ENCODE results near the gene ZGPAT. TPM values are rescaled to one million over a fixed set of nuclear protein-coding genes. Genes with fewer than 3 reads are reported as not detected.

ZGPAT gene
- total RNA-seq, 2 donors from 2014 or later = 32.6 to 41.1 TPM

- peaks cover 17 to 52% of the 10 kb centered on the region in 2 donors for H3K4me1 ChIP-seq (ENCODE audit: control insufficient read depth in 1 of 2, low read depth in 2 of 2)
- DNase-seq (ENCODE audit: low spot score) = no peak
- ATAC-seq (ENCODE audit: insufficient number of reproducible peaks, low FRiP score, low read depth) = no peak
- H3K36me3 ChIP-seq = no peaks in the 10 kb centered on the region
- peak overlapping the region; percentile 30 to 61 for H3K27ac ChIP-seq
- TF ChIP-seq, protein P1, sequence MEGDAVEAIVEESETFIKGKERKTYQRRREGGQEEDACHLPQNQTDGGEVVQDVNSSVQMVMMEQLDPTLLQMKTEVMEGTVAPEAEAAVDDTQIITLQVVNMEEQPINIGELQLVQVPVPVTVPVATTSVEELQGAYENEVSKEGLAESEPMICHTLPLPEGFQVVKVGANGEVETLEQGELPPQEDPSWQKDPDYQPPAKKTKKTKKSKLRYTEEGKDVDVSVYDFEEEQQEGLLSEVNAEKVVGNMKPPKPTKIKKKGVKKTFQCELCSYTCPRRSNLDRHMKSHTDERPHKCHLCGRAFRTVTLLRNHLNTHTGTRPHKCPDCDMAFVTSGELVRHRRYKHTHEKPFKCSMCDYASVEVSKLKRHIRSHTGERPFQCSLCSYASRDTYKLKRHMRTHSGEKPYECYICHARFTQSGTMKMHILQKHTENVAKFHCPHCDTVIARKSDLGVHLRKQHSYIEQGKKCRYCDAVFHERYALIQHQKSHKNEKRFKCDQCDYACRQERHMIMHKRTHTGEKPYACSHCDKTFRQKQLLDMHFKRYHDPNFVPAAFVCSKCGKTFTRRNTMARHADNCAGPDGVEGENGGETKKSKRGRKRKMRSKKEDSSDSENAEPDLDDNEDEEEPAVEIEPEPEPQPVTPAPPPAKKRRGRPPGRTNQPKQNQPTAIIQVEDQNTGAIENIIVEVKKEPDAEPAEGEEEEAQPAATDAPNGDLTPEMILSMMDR (IDR thresholded peaks at IDR 0.05) = no peak
- H3K9me3 ChIP-seq = no peaks in the 10 kb centered on the region
- H3K27me3 ChIP-seq (replicated peaks; ENCODE audit: insufficient read depth) = no peaks in the 10 kb centered on the region
- no peak overlapping the region for H3K4me3 ChIP-seq
These were observed 22.4 kb upstream of the ZGPAT start for GRCh38 chr20:63685269-63686026.

GRCh38 chr20:63686094-63686491 lies 21.7 kb upstream of the ZGPAT start:
- Histone ChIP-seq H3K4me1 (ENCODE audit: control insufficient read depth in 1 of 2, low read depth in 2 of 2) (peaks cover 17 to 49% of the 10 kb centered on the region in 2 donors), H3K9me3 (no peaks in the 10 kb centered on the region), H3K4me3 (no peak overlapping the region), H3K27ac (peak overlapping the region; percentile 30 to 61), H3K36me3 (no peaks in the 10 kb centered on the region), H3K27me3 (replicated peaks; ENCODE audit: insufficient read depth) (no peaks in the 10 kb centered on the region)
- no peak for ATAC-seq (ENCODE audit: insufficient number of reproducible peaks, low FRiP score, low read depth)
- TF ChIP-seq, protein P1 (IDR thresholded peaks at IDR 0.05) = no peak
- DNase-seq (ENCODE audit: low spot score) = no peak

GRCh38 chr20:63686492-63687321 lies 21.1 kb upstream of the ZGPAT start:
- ATAC-seq (ENCODE audit: insufficient number of reproducible peaks, low FRiP score, low read depth) (peak; percentile 7), DNase-seq (ENCODE audit: low spot score) (peak; percentile 55)
- Histone ChIP-seq H3K9me3 (no peaks in the 10 kb centered on the region), H3K4me3 (peak overlapping the region; percentile 3), H3K36me3 (no peaks in the 10 kb centered on the region), H3K27ac (peak overlapping the region; percentile 30 to 61), H3K27me3 (replicated peaks; ENCODE audit: insufficient read depth) (no peaks in the 10 kb centered on the region), H3K4me1 (ENCODE audit: control insufficient read depth in 1 of 2, low read depth in 2 of 2) (peaks cover 13 to 42% of the 10 kb centered on the region in 2 donors)
- TF ChIP-seq, protein P1 (IDR thresholded peaks at IDR 0.05) = no peak

DNA sequence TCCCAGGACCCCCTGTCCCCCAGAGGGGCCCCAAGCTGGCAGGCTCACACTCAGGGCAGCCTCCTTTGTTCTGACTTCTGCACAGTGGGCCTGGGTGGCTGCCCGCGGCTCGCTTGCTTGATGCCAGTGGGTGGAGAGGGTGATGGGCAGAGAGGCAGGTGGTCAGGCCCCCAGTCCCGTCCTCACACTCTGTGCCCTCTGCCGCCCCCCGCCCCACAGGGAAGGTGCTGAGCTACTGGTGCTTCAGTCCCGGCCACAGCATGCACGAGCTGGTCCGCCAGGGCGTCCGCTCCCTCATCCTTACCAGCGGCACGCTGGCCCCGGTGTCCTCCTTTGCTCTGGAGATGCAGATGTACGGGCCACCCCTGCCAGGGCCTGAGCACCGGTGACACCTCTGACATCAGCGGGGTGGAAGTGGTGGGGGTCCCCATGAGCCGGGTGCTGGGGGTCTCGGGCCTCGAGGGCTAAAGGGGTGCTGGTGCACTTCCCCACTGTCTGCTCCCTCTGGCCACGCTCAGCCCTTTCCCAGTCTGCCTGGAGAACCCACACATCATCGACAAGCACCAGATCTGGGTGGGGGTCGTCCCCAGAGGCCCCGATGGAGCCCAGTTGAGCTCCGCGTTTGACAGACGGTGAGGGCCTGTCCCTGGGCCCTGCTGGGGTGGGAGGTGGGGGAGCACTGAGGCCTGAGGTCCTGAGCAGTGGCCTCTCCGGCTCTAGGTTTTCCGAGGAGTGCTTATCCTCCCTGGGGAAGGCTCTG lies 20.2 kb upstream of the ZGPAT start:
- Histone ChIP-seq H3K36me3 (no peaks in the 10 kb centered on the region), H3K27ac (peak overlapping the region; percentile 30 to 61), H3K4me1 (ENCODE audit: control insufficient read depth in 1 of 2, low read depth in 2 of 2) (peaks cover 9 to 35% of the 10 kb centered on the region in 2 donors), H3K27me3 (replicated peaks; ENCODE audit: insufficient read depth) (no peaks in the 10 kb centered on the region), H3K4me3 (peak overlapping the region; percentile 3), H3K9me3 (no peaks in the 10 kb centered on the region)
- TF ChIP-seq, protein P1 (IDR thresholded peaks at IDR 0.05) = no peak
- ATAC-seq (ENCODE audit: insufficient number of reproducible peaks, low FRiP score, low read depth) (no peak), DNase-seq (ENCODE audit: low spot score) (no peak)
